T-cell (primary cell): ENCODE measurements around the gene IGDCC3. TPM values are rescaled to one million over a fixed set of nuclear protein-coding genes. Genes with fewer than 3 reads are reported as not detected.

Source experiments
- ATAC-seq, 4 experiments: fragments of 200-7000 bp in 3 of 4; fragments of 150-1000 bp in 1 of 4; cut with Tn5 transposase; replicated peaks in 1 of 4; 1 replicate in 3 of 4; 2 replicates in 1 of 4; pipeline ENCODE4 v1.10.0; 2021; ENCODE audit warnings: moderate library complexity in 3 of 4, mild to moderate bottlenecking in 2 of 4, moderate number of reproducible peaks in 1 of 4
- CTCF ChIA-PET, 2 donors: fragments of 300-600 bp; sonication (Branson Sonifier 250); formaldehyde crosslinking; loops; one replicate each; lab custom pipeline; 2022; ENCODE audit warnings: antibody characterized with exemption in 2 of 2; lab: Charles Lee
- POLR2A ChIA-PET, 2 donors: fragments of 300-600 bp; sonication (Branson Sonifier 250); formaldehyde crosslinking; loops; one replicate each; lab custom pipeline; 2022; ENCODE audit warnings: antibody characterized with exemption in 2 of 2; lab: Charles Lee
- DNase-seq, 35 experiments: peaks; one replicate each; pipeline versions ENCODE4 v3.0.0 to v3.0.0-alpha.2; 2013 to 2023
- H3K27ac ChIP-seq: one replicate; pipeline ENCODE4 v1.5.1; 2013; ENCODE audit warnings: low read length
- H3K27me3 ChIP-seq, 2 experiments: replicated peaks in 1 of 2; 1 replicate in 1 of 2; 2 replicates in 1 of 2; pipeline versions ENCODE4 v1.6.1 to v1.7.0; 2013; ENCODE audit warnings: low read length in 1 of 2, mixed read lengths in 1 of 2; ENCODE audit not compliant: control insufficient read depth in 2 of 2, insufficient read depth in 2 of 2; ENCODE audit errors: extremely low read depth in 1 of 2
- H3K36me3 ChIP-seq, 2 donors: 1 replicate in 1 of 2; 2 replicates in 1 of 2; pipeline versions ENCODE4 v1.6.1 to v1.7.0; 2013; ENCODE audit warnings: low read length in 1 of 2; ENCODE audit not compliant: control insufficient read depth in 2 of 2, insufficient read depth in 1 of 2; ENCODE audit errors: extremely low read depth in 1 of 2
- H3K4me1 ChIP-seq, 2 experiments: 1 replicate in 1 of 2; 2 replicates in 1 of 2; pipeline versions ENCODE4 v1.6.1 to v1.7.0; 2013; ENCODE audit warnings: low read length in 2 of 2, mixed read lengths in 1 of 2; ENCODE audit not compliant: insufficient read depth in 2 of 2, control insufficient read depth in 1 of 2; ENCODE audit errors: extremely low read depth in 1 of 2
- H3K4me3 ChIP-seq, 2 donors: 1 replicate in 1 of 2; 2 replicates in 1 of 2; pipeline versions ENCODE4 v1.5.1 to v1.7.0; 2013; ENCODE audit warnings: mild to moderate bottlenecking in 2 of 2, low read length in 1 of 2, moderate library complexity in 1 of 2; ENCODE audit not compliant: control insufficient read depth in 1 of 2; ENCODE audit errors: extremely low read depth in 1 of 2
- H3K9me3 ChIP-seq: 2 replicates; pipeline ENCODE4 v1.7.0; 2013
- H3K27ac Mint-ChIP-seq, 2 donors: one replicate each; pipeline ENCODE4 v1.8.0; 2020 to 2021; ENCODE audit warnings: mild to moderate bottlenecking in 2 of 2, mixed read lengths in 2 of 2
- H3K27me3 Mint-ChIP-seq, 2 donors: one replicate each; pipeline ENCODE4 v1.8.0; 2021 to 2022; ENCODE audit warnings: mixed read lengths in 2 of 2
- H3K36me3 Mint-ChIP-seq: one replicate; pipeline ENCODE4 v1.8.0; 2021; ENCODE audit warnings: mixed read lengths
- H3K4me1 Mint-ChIP-seq, 3 donors: one replicate each; pipeline ENCODE4 v1.8.0; 2020 to 2022; ENCODE audit warnings: mixed read lengths in 3 of 3, mild to moderate bottlenecking in 1 of 3
- H3K4me3 Mint-ChIP-seq, 3 donors: one replicate each; pipeline ENCODE4 v1.8.0; 2020 to 2022; ENCODE audit warnings: mild to moderate bottlenecking in 3 of 3, mixed read lengths in 3 of 3, moderate library complexity in 3 of 3
- H3K9me3 Mint-ChIP-seq, 3 donors: one replicate each; pipeline ENCODE4 v1.8.0; 2020 to 2022; ENCODE audit warnings: mixed read lengths in 3 of 3
- WGBS: methylation state at CpG from one replicate; pipeline ENCODE4 v1.1.5; 2013; ENCODE audit warnings: missing lambda C conversion rate; ENCODE audit not compliant: insufficient coverage; 5-methylcytosine and 5-hydroxymethylcytosine counted together
- total RNA-seq, 35 experiments: library from RNA in 6 of 35; stranded (reverse) in 6 of 35; fragments of 120-200 nt in 1 of 35; gene quantifications; one replicate each; pipeline versions ENCODE4 v1.2.1 to v1.2.4 and lab custom pipeline; 2013 to 2026

Gene IGDCC3
- total RNA-seq, 5 donors from 2014 or later (not counting 1 experiment from before 2014, with no cell fraction given): 0.06 TPM; not detected in 4

- no peak for DNase-seq
- no peak for ATAC-seq
- Histone ChIP-seq H3K36me3 (no peaks in the 10 kb centered on the region), H3K27me3 (peaks cover 11 to 73% of the 10 kb centered on the region in 2 experiments), H3K4me1 (peaks cover 0 to 12% of the 10 kb centered on the region in 2 experiments), H3K9me3 (no peaks in the 10 kb centered on the region), H3K4me3 (no peak overlapping the region), H3K27ac (no peak overlapping the region)
- CTCF ChIA-PET: interaction anchor here in 1 of 2 donors (1.1 kb wide), 1 partner anchor 79 kb away, joined by 3 read pairs; no protein-coding TSS in a partner anchor
- WGBS: 11% methylated on average over 55 of the region's 72 CpGs
- POLR2A ChIA-PET: no interaction called here
- Mint-ChIP-seq H3K4me3 (peak overlapping the region in 1 of 3 donors; percentile 48), H3K36me3 (no peaks in the 10 kb centered on the region), H3K27ac (no peak overlapping the region), H3K4me1 (peaks cover 6 to 12% (median 8%) of the 10 kb centered on the region in 3 donors), H3K9me3 (no peaks in the 10 kb centered on the region), H3K27me3 (peaks cover 41 to 71% of the 10 kb centered on the region in 2 donors)
These were observed 17.9 kb upstream of the IGDCC3 start for GRCh38 chr15:65395567-65396202.

GRCh38 chr15:65394936-65395335 is 17.1 kb upstream of the IGDCC3 start:
- 89% methylated on average over 3 of the region's 9 CpGs for WGBS
- Histone ChIP-seq H3K27me3 (peaks cover 11 to 68% of the 10 kb centered on the region in 2 experiments), H3K4me1 (peaks cover 0 to 12% of the 10 kb centered on the region in 2 experiments), H3K27ac (no peak overlapping the region), H3K9me3 (no peaks in the 10 kb centered on the region), H3K36me3 (no peaks in the 10 kb centered on the region), H3K4me3 (no peak overlapping the region)
- ChIA-PET POLR2A (no interaction called here), CTCF (interaction anchor here in 1 of 2 donors (1.1 kb wide), 1 partner anchor 79 kb away, joined by 3 read pairs; no protein-coding TSS in a partner anchor)
- Mint-ChIP-seq H3K4me3 (no peak overlapping the region), H3K36me3 (no peaks in the 10 kb centered on the region), H3K27me3 (peaks cover 36 to 69% of the 10 kb centered on the region in 2 donors), H3K9me3 (no peaks in the 10 kb centered on the region), H3K27ac (no peak overlapping the region), H3K4me1 (peaks cover 6 to 12% (median 8%) of the 10 kb centered on the region in 3 donors)
- ATAC-seq: no peak
- DNase-seq: no peak

GRCh38 chr15:65394280-65394789 is 16.5 kb upstream of the IGDCC3 start:
- no peak overlapping the region for H3K4me3 Mint-ChIP-seq

GRCh38 chr15:65393557-65393956 is 15.8 kb upstream of the IGDCC3 start:
- 79% methylated on average over 8 of the region's 8 CpGs for WGBS
- H3K9me3 ChIP-seq: no peaks in the 10 kb centered on the region
- H3K27ac Mint-ChIP-seq: no peak overlapping the region
- H3K27me3 ChIP-seq: peaks cover 11 to 72% of the 10 kb centered on the region in 2 experiments
- H3K27ac ChIP-seq: no peak overlapping the region
- H3K4me3 Mint-ChIP-seq: no peak overlapping the region
- H3K4me3 ChIP-seq: no peak overlapping the region
- H3K36me3 ChIP-seq: no peaks in the 10 kb centered on the region
- H3K9me3 Mint-ChIP-seq: no peaks in the 10 kb centered on the region
- no peak for DNase-seq
- H3K4me1 Mint-ChIP-seq: peaks cover 6 to 12% (median 8%) of the 10 kb centered on the region in 3 donors
- H3K27me3 Mint-ChIP-seq: peaks cover 35 to 61% of the 10 kb centered on the region in 2 donors
- ATAC-seq: no peak
- ChIA-PET POLR2A (interaction anchor here in 1 of 2 donors (0.5 kb wide), 1 partner anchor 89 kb away, joined by 3 read pairs; the partner anchor contains the start of gene RNU5B-1), CTCF (interaction anchor here in 1 of 2 donors (0.5 kb wide), 1 partner anchor 673 kb away, joined by 3 read pairs; no protein-coding TSS in a partner anchor)
- H3K36me3 Mint-ChIP-seq: no peaks in the 10 kb centered on the region
- H3K4me1 ChIP-seq: peaks cover 0 to 12% of the 10 kb centered on the region in 2 experiments

More at GRCh38 chr15:65394280-65394789, 16.5 kb upstream of the IGDCC3 start:
- ChIA-PET CTCF (interaction anchor here in 1 of 2 donors (0.5 kb wide), 1 partner anchor 674 kb away, joined by 3 read pairs; no protein-coding TSS in a partner anchor), POLR2A (no interaction called here)
- no peak overlapping the region for H3K27ac ChIP-seq
- peaks cover 0 to 12% of the 10 kb centered on the region in 2 experiments for H3K4me1 ChIP-seq
- Mint-ChIP-seq H3K4me1 (peaks cover 6 to 12% (median 8%) of the 10 kb centered on the region in 3 donors), H3K36me3 (no peaks in the 10 kb centered on the region), H3K27me3 (peaks cover 36 to 65% of the 10 kb centered on the region in 2 donors), H3K27ac (no peak overlapping the region), H3K9me3 (no peaks in the 10 kb centered on the region)
- H3K36me3 ChIP-seq: no peaks in the 10 kb centered on the region
- 74% methylated on average over 11 of the region's 11 CpGs for WGBS
- H3K4me3 ChIP-seq: no peak overlapping the region
- ATAC-seq (no peak), DNase-seq (no peak)
- peaks cover 11 to 72% of the 10 kb centered on the region in 2 experiments for H3K27me3 ChIP-seq
- no peaks in the 10 kb centered on the region for H3K9me3 ChIP-seq

- CTCF ChIA-PET: no interaction called here
- Histone ChIP-seq H3K36me3 (no peaks in the 10 kb centered on the region), H3K27ac (no peak overlapping the region), H3K9me3 (no peaks in the 10 kb centered on the region), H3K27me3 (peaks cover 11 to 74% of the 10 kb centered on the region in 2 experiments), H3K4me1 (peaks cover 0 to 12% of the 10 kb centered on the region in 2 experiments), H3K4me3 (no peak overlapping the region)
- DNase-seq (no peak), ATAC-seq (no peak)
- POLR2A ChIA-PET: no interaction called here
- no peaks in the 10 kb centered on the region for H3K9me3 Mint-ChIP-seq
- 79% methylated on average over 10 of the region's 13 CpGs for WGBS
- H3K27ac Mint-ChIP-seq: no peak overlapping the region
- H3K36me3 Mint-ChIP-seq: no peaks in the 10 kb centered on the region
- no peak overlapping the region for H3K4me3 Mint-ChIP-seq
- H3K27me3 Mint-ChIP-seq: peaks cover 35 to 57% of the 10 kb centered on the region in 2 donors
- peaks cover 6 to 12% (median 8%) of the 10 kb centered on the region in 3 donors for H3K4me1 Mint-ChIP-seq
These were observed 15.3 kb upstream of the IGDCC3 start for GRCh38 chr15:65393091-65393490.

GRCh38 chr15:65392368-65392767 is 14.6 kb upstream of the IGDCC3 start:
- Histone ChIP-seq H3K4me1 (peaks cover 0 to 12% of the 10 kb centered on the region in 2 experiments), H3K9me3 (no peaks in the 10 kb centered on the region), H3K27ac (no peak overlapping the region), H3K4me3 (no peak overlapping the region), H3K27me3 (peaks cover 10 to 77% of the 10 kb centered on the region in 2 experiments), H3K36me3 (no peaks in the 10 kb centered on the region)
- no peak overlapping the region for H3K4me3 Mint-ChIP-seq
- H3K27ac Mint-ChIP-seq: no peak overlapping the region
- ATAC-seq (no peak), DNase-seq (no peak)
- no peaks in the 10 kb centered on the region for H3K36me3 Mint-ChIP-seq
- WGBS: 100% methylated on average over 1 of the region's 2 CpGs
- ChIA-PET POLR2A (no interaction called here), CTCF (no interaction called here)
- H3K9me3 Mint-ChIP-seq: no peaks in the 10 kb centered on the region
- H3K27me3 Mint-ChIP-seq: peaks cover 32 to 54% of the 10 kb centered on the region in 2 donors
- peaks cover 6 to 12% (median 8%) of the 10 kb centered on the region in 3 donors for H3K4me1 Mint-ChIP-seq
